D721Med (cell line): ENCODE results near the gene SYTL2.

Experiments used
- DNase-seq: peaks from one replicate; pipeline ENCODE4 v3.0.0; 2011; ENCODE audit warnings: low spot score; ENCODE audit not compliant: insufficient read length
- FAIRE-seq: peaks from 2 replicates; lab custom pipeline; 2011; peaks lifted over from hg19 to GRCh38; lab: Jason Lieb, UNC
- TF ChIP-seq, protein P1 (sequence below): IDR thresholded peaks from 2 replicates; pipeline ENCODE4 v1.5.1; 2012; ENCODE audit warnings: mild to moderate bottlenecking, control low read depth; ENCODE audit not compliant: insufficient read depth; ENCODE audit errors: missing control alignments

The SYTL2 gene

DNA sequence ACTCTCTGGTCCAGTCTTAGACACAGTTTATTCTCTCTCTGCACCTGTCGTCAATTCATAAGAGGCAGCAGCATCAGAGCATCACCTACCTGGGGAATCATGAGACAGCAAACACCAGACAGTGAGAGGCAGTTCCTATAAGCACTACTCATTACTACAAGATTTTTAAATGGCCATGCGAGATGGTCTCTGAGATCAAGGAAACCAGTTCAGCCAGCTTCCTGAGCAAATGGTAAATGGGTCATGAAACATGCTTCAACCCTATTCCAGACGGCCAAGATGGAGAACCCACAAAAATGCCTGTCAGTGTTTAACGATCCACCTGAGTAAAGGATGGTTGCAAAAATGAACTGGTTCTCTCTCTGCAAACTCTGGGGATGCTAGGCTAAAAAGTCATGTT lies 52.9 kb downstream of the SYTL2 start:
- no peak for FAIRE-seq
- no peak for DNase-seq

DNA sequence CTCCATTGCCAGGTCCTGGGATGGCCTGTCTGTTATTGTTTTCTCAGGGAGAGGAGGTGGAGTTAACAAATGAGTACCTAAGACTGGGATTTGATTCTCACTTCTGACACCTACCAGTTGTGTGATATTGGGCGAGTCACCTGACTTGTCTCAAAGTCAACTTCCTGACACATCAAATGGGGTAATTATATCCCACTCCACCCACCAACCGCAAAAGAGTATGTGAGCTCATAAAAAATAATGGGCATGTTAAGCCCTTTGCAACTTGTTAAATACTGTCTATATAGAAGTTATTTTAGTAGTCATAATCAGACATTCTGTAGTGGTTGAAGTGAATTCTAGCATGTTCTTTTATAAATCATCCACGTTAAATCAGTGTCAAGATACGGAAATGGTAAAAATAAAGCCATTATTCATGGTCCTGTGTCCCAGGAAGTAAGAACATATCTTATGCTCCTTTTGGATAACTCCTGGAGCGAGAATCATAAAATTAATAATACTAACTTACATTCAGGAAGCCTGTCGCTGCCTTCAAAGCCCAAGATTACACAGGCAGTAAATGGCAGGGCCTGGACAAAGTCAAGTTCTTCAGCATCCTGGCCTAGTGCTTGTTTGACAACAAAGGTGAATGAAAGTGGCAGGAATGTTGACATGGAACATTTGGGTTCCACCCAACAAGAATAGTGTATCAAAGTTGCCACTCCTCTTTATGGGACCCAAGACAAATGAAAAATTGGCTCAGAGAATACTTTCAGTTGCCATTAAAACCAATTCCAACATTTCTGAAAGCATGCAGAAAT lies 54.3 kb downstream of the SYTL2 start:
- no peak for DNase-seq
- FAIRE-seq = no peak
- TF ChIP-seq, protein P1, sequence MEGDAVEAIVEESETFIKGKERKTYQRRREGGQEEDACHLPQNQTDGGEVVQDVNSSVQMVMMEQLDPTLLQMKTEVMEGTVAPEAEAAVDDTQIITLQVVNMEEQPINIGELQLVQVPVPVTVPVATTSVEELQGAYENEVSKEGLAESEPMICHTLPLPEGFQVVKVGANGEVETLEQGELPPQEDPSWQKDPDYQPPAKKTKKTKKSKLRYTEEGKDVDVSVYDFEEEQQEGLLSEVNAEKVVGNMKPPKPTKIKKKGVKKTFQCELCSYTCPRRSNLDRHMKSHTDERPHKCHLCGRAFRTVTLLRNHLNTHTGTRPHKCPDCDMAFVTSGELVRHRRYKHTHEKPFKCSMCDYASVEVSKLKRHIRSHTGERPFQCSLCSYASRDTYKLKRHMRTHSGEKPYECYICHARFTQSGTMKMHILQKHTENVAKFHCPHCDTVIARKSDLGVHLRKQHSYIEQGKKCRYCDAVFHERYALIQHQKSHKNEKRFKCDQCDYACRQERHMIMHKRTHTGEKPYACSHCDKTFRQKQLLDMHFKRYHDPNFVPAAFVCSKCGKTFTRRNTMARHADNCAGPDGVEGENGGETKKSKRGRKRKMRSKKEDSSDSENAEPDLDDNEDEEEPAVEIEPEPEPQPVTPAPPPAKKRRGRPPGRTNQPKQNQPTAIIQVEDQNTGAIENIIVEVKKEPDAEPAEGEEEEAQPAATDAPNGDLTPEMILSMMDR = no peak

More for the DNA sequence above, 52.9 kb downstream of the SYTL2 start:
- TF ChIP-seq, protein P1 = no peak

DNA sequence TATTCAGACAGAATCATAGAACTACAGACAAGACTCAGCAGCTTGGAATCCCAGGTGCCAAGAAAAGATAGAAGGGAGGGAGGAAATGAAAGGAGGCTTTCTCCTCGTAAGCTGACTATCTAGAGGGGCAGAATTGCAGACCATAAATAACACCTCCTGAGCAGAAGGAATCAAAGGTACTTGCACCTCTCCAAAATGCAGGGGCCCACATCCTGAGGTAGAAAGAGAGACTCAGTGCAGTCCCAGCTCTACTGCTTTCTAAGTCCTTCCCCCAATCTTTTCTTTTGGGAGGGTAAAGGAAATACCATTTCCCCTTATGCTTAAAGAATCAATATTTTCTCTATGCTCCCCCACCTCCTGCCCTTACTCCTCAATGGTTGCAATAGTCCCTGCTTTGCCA lies 55.2 kb downstream of the SYTL2 start:
- FAIRE-seq = no peak
- TF ChIP-seq, protein P1 = no peak
- no peak for DNase-seq

DNA sequence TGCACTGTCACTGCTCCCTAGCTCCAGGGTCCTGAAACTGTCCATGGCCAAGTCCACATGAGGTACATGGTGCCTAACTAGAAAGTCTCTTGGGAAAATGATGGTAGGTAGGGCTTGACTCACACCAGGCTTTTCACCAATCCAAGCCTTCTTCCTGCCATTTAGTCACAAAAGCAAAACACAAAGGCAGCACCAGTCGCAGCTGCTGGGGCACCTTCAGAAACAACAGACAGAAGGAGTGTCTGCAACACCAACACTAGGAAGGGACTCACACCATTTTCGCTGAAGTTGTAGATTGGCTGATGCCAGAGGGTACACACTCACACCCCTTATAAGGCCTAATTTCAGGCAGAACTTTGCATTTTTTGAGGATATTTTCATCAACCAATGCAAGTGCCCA lies 55.7 kb downstream of the SYTL2 start:
- DNase-seq (no peak), FAIRE-seq (no peak)
- TF ChIP-seq, protein P1 = no peak

DNA sequence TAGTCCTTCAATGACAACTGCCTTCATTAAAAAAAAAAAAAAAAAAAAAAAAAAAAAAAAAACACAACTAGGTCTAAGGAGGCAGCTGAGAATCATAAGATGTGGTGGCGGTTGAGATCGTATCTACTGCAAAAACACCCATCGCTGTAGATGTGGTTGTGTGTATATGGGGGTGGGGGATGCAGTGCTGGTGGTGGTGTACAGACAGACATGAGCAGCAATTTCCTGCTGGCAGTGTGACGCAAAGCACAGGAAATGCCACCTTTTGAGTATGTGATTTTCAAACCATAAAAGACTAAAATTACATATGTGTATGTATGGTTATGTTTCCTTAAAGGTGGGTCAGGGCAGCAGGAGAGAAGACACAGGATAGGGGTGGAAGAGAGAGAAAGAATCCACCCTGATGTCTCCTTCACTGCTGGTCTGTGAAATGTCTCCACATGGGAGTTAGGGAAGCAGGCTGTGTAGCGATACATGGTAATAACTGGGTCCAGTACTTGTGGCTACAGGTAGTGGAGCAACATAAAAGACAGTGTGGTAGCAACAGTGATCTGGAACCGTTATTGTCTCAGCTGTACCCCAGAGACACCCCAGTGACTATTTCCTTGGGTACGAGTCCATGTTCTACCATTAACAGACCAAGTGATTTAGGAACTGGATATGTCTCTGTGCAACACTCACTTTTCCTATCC lies 57.9 kb downstream of the SYTL2 start:
- TF ChIP-seq, protein P1 = no peak
- DNase-seq = no peak
- no peak for FAIRE-seq

DNA sequence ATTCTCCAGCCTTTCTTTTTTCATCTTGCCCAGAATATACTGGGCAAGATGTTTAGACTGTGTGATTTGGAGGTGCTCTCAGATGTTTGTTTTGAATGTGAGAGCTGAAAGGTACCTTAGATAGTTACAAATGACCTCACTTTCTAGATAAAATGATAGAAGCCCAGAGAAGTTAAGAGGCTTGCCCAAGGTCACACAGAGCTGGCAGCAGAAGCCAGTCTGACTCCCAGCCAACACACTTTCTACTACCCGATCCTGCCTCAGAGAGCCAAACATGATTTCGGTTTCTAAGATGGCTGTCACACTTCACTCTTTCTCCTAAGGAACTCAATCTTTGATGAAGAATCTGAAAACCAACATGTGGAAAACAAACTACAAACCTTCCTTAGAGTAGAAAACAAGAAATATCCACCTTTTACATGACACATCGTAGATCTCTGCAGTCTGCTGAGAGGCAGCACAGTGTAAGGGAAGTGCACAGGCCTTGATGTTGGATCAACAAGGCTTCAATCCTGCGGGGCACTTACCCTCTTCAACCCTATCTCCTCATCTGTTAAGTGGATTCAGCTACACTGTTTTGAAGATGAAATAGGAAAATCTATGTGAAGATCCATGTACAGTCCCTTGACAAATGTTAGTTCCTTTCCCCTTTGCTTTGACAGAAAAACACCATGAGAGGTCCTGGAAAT lies 58.6 kb downstream of the SYTL2 start:
- TF ChIP-seq, protein P1 = no peak
- DNase-seq = no peak
- FAIRE-seq = no peak
